ENCODE results near the gene TXNIP.

GRCh38 chr1:145956781-145957442 lies 39.5 kb downstream of the TXNIP start:
- TF ChIP-seq POLR2AphosphoS5 (IDR thresholded peaks at IDR 0.05; ENCODE audit: low read depth) (no peak), CTCF (conservative IDR thresholded peaks at IDR 0.05; ENCODE audit: low read depth in 2 of 2) (no peak), CREB1 (CRISPR knock-in tag; IDR thresholded peaks at IDR 0.05; ENCODE audit: low read depth) (no peak)
